ENCODE measurements around the gene MGAT3.

MGAT3 gene

DNA sequence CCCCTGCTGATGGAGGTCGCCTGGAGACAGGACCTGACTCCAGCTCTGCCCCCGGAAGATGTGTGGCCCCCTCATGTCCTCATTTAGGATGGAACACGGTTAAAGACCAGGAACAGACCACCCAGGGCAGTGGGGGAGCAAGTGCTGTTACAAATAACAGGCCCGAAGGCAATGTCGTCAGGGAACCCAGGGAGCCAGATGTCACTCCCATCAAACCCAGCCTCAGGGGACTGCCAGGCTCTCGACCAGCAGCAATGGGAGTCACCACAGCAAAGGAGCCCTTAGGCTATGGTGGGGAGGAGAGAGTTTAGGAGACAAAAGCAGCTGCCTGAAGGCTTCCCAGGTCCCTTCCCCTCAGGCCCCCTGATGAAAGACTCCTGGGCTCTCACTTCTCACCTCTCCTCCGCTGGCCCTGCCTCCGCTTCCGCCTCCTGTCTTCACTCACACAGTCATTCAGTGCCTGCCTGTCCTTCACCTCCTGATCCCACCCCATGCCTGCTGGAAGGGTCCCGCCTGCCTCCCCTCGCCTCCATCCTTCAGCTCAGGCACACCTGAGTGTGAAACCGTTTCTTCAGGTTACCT lies 71.4 kb downstream of the MGAT3 start:
- H3K27me3 ChIP-seq (ENCODE audit: insufficient read depth, insufficient read length) = no peaks in the 10 kb centered on the region
- peaks cover 43% of the 10 kb centered on the region for H3K36me3 ChIP-seq (ENCODE audit: insufficient read depth, insufficient read length, low read length)

DNA sequence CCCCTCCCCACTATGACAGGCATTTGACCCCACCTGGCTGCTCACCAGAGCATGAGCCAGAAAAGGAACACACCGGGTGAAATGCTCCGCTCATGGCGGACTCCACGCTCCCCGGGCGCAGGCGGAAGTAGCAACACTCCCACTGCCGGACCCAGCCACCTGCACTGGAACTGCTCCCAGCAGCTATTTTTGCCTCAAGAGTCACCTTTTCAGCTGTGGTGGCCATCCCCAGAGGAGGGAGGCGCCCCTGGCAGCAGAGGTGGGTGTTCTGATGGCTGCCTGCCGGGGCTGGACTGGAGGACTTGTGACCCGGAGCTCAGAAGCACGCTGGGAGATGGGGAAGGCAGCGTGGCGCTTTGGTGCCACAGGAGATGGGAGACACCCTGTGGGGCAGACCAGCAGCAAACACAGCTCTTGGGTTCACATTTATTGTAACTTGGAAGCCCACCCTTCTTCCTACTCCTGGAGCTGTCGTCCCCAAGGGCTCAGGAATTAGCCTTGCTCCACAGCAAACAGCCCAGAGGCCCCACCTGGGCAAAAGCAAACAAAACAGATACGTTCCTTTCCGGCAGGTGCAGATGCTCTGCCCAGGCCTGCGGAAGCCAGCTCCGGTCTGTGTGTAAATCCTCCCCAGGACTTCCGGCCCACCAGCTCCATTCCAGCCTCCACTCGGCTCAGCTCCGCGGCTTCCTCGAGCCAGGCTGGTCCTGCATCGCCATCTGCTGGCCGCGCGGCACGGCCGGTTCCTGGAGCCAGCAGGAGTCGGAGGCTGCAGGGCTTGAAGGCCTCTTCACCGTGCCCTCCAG lies 72.1 kb downstream of the MGAT3 start:
- Histone ChIP-seq H3K4me1 (ENCODE audit: insufficient read depth, insufficient read length) (peaks cover 19% of the 10 kb centered on the region), H3K9ac (ENCODE audit: insufficient read length, low read depth) (peak overlapping the region; percentile 27), H3K4me3 (ENCODE audit: insufficient read length, low read depth) (peak overlapping the region; percentile 10), H3K9me3 (ENCODE audit: insufficient read depth, low read length) (no peaks in the 10 kb centered on the region), H3K27me3 (ENCODE audit: insufficient read depth, insufficient read length) (no peaks in the 10 kb centered on the region), H3K36me3 (ENCODE audit: insufficient read depth, insufficient read length, low read length) (peaks cover 40% of the 10 kb centered on the region)
- TF ChIP-seq ZNF274 (IDR thresholded peaks at IDR 0.05; ENCODE audit: low read depth, low read length) = no peak
- TF ChIP-seq YY1 (IDR thresholded peaks at IDR 0.05; ENCODE audit: insufficient read depth, insufficient read length) = peak; percentile 8
- DNase-seq (ENCODE audit: low read depth, low spot score) = peak; percentile 86

More for the DNA sequence above, 71.4 kb downstream of the MGAT3 start:
- H3K4me3 ChIP-seq (ENCODE audit: insufficient read length, low read depth) = no peak overlapping the region
- TF ChIP-seq SUZ12 (IDR thresholded peaks at IDR 0.05; ENCODE audit: extremely low read depth, insufficient read depth, insufficient read length) (no peak), YY1 (IDR thresholded peaks at IDR 0.05; ENCODE audit: insufficient read depth, insufficient read length) (no peak), ZNF274 (IDR thresholded peaks at IDR 0.05; ENCODE audit: low read depth, low read length) (no peak)
- H3K4me1 ChIP-seq (ENCODE audit: insufficient read depth, insufficient read length) = peaks cover 17% of the 10 kb centered on the region
- DNase-seq (ENCODE audit: low read depth, low spot score) = no peak
- H3K9me3 ChIP-seq (ENCODE audit: insufficient read depth, low read length) = no peaks in the 10 kb centered on the region
- peak overlapping the region; percentile 15 for H3K9ac ChIP-seq (ENCODE audit: insufficient read length, low read depth)

- TF ChIP-seq YY1 (IDR thresholded peaks at IDR 0.05; ENCODE audit: insufficient read depth, insufficient read length) (no peak), ZNF274 (IDR thresholded peaks at IDR 0.05; ENCODE audit: low read depth, low read length) (no peak), SUZ12 (IDR thresholded peaks at IDR 0.05; ENCODE audit: extremely low read depth, insufficient read depth, insufficient read length) (no peak)
- no peaks in the 10 kb centered on the region for H3K27me3 ChIP-seq (ENCODE audit: insufficient read depth, insufficient read length)
- H3K4me1 ChIP-seq (ENCODE audit: insufficient read depth, insufficient read length) = peaks cover 21% of the 10 kb centered on the region
- H3K4me3 ChIP-seq (ENCODE audit: insufficient read length, low read depth) = no peak overlapping the region
- peaks cover 35% of the 10 kb centered on the region for H3K36me3 ChIP-seq (ENCODE audit: insufficient read depth, insufficient read length, low read length)
- H3K9ac ChIP-seq (ENCODE audit: insufficient read length, low read depth) = peak overlapping the region; percentile 68
- no peak for DNase-seq (ENCODE audit: low read depth, low spot score)
- no peaks in the 10 kb centered on the region for H3K9me3 ChIP-seq (ENCODE audit: insufficient read depth, low read length)
Measured at GRCh38 chr22:39529487-39529851, 72.7 kb downstream of the MGAT3 start.

GRCh38 chr22:39530116-39530515 lies 73.3 kb downstream of the MGAT3 start:
- Histone ChIP-seq H3K4me3 (ENCODE audit: insufficient read length, low read depth) (no peak overlapping the region), H3K36me3 (ENCODE audit: insufficient read depth, insufficient read length, low read length) (peaks cover 30% of the 10 kb centered on the region), H3K4me1 (ENCODE audit: insufficient read depth, insufficient read length) (peaks cover 25% of the 10 kb centered on the region), H3K9ac (ENCODE audit: insufficient read length, low read depth) (no peak overlapping the region), H3K27me3 (ENCODE audit: insufficient read depth, insufficient read length) (no peaks in the 10 kb centered on the region), H3K9me3 (ENCODE audit: insufficient read depth, low read length) (no peaks in the 10 kb centered on the region)
- no peak for DNase-seq (ENCODE audit: low read depth, low spot score)
- TF ChIP-seq ZNF274 (IDR thresholded peaks at IDR 0.05; ENCODE audit: low read depth, low read length) = no peak
- no peak for TF ChIP-seq YY1 (IDR thresholded peaks at IDR 0.05; ENCODE audit: insufficient read depth, insufficient read length)
- TF ChIP-seq SUZ12 (IDR thresholded peaks at IDR 0.05; ENCODE audit: extremely low read depth, insufficient read depth, insufficient read length) = no peak

- DNase-seq (ENCODE audit: low read depth, low spot score) = no peak
- H3K36me3 ChIP-seq (ENCODE audit: insufficient read depth, insufficient read length, low read length) = peaks cover 29% of the 10 kb centered on the region
- peaks cover 30% of the 10 kb centered on the region for H3K4me1 ChIP-seq (ENCODE audit: insufficient read depth, insufficient read length)
- TF ChIP-seq SUZ12 (IDR thresholded peaks at IDR 0.05; ENCODE audit: extremely low read depth, insufficient read depth, insufficient read length) = no peak
- no peak for TF ChIP-seq ZNF274 (IDR thresholded peaks at IDR 0.05; ENCODE audit: low read depth, low read length)
- no peak for TF ChIP-seq YY1 (IDR thresholded peaks at IDR 0.05; ENCODE audit: insufficient read depth, insufficient read length)
- no peaks in the 10 kb centered on the region for H3K9me3 ChIP-seq (ENCODE audit: insufficient read depth, low read length)
- no peak overlapping the region for H3K9ac ChIP-seq (ENCODE audit: insufficient read length, low read depth)
- H3K27me3 ChIP-seq (ENCODE audit: insufficient read depth, insufficient read length) = no peaks in the 10 kb centered on the region
- no peak overlapping the region for H3K4me3 ChIP-seq (ENCODE audit: insufficient read length, low read depth)
Measured at GRCh38 chr22:39530692-39531331, 74.0 kb downstream of the MGAT3 start.

- Histone ChIP-seq H3K36me3 (ENCODE audit: insufficient read depth, insufficient read length, low read length) (peaks cover 29% of the 10 kb centered on the region), H3K4me1 (ENCODE audit: insufficient read depth, insufficient read length) (peaks cover 30% of the 10 kb centered on the region)
Measured at GRCh38 chr22:39532215-39533073, 75.6 kb downstream of the MGAT3 start, which contains the start of gene RPS19BP1. Gene RPS19BP1, minus strand, starts transcription at chr22:39532748. Its CDS starts 10 bp downstream, at chr22:39532738.

More at GRCh38 chr22:39532215-39533073, 75.6 kb downstream of the MGAT3 start, which contains the start of gene RPS19BP1:
- peak within 1 kb of the TSS; percentile 99 for H3K9ac ChIP-seq (ENCODE audit: insufficient read length, low read depth)
- peak; percentile 95 for DNase-seq (ENCODE audit: low read depth, low spot score)
- TF ChIP-seq YY1 (IDR thresholded peaks at IDR 0.05; ENCODE audit: insufficient read depth, insufficient read length) = peak; percentile 57
- TF ChIP-seq ZNF274 (IDR thresholded peaks at IDR 0.05; ENCODE audit: low read depth, low read length) = no peak
- H3K27me3 ChIP-seq (ENCODE audit: insufficient read depth, insufficient read length) = no peaks in the 10 kb centered on the region
- H3K9me3 ChIP-seq (ENCODE audit: insufficient read depth, low read length) = no peaks in the 10 kb centered on the region
- H3K4me3 ChIP-seq (ENCODE audit: insufficient read length, low read depth) = peak within 1 kb of the TSS; percentile 94

Data from NT2/D1 (cell line).